Lung (tissue), 12 donors: Measurements from ENCODE around the gene FHAD1. TPM values are rescaled to one million over a fixed set of nuclear protein-coding genes. Genes with fewer than 3 reads are reported as not detected.

Experiments
- ATAC-seq: fragments of 200-7000 bp; cut with Tn5 transposase; one replicate; pipeline ENCODE4 v1.9.1; 2020; ENCODE audit warnings: moderate number of reproducible peaks; ENCODE audit not compliant: insufficient read depth, low FRiP score
- DNase-seq, 3 donors: peaks; one replicate each; pipeline ENCODE4 v3.0.0-alpha.2; 2013 to 2017
- H3K27ac ChIP-seq, 2 donors: one replicate each; pipeline ENCODE4 v1.5.1; 2013; ENCODE audit warnings: mild to moderate bottlenecking in 2 of 2, moderate library complexity in 2 of 2, control low read depth in 1 of 2, inconsistent platforms in 1 of 2, low read depth in 1 of 2, low read length in 1 of 2
- H3K27me3 ChIP-seq, 3 donors: one replicate each; pipeline ENCODE4 v1.5.1; 2013; ENCODE audit warnings: low read length in 2 of 3; ENCODE audit not compliant: control insufficient read depth in 3 of 3, insufficient read depth in 3 of 3
- H3K36me3 ChIP-seq, 4 donors: one replicate each; pipeline ENCODE4 v1.5.1; 2013; ENCODE audit warnings: low read length in 4 of 4, mild to moderate bottlenecking in 1 of 4, moderate library complexity in 1 of 4; ENCODE audit not compliant: control insufficient read depth in 4 of 4, insufficient read depth in 4 of 4
- H3K4me1 ChIP-seq, 5 donors: one replicate each; pipeline ENCODE4 v1.5.1; 2013; ENCODE audit warnings: low read length in 5 of 5, mild to moderate bottlenecking in 2 of 5, moderate library complexity in 1 of 5; ENCODE audit not compliant: control insufficient read depth in 5 of 5, insufficient read depth in 5 of 5
- H3K4me3 ChIP-seq: one replicate; pipeline ENCODE4 v1.5.1; 2013; ENCODE audit warnings: mild to moderate bottlenecking, control low read depth, moderate library complexity
- H3K9ac ChIP-seq, 2 donors: one replicate each; pipeline ENCODE4 v1.5.1; 2013; ENCODE audit warnings: low read length in 2 of 2, control low read depth in 1 of 2; ENCODE audit not compliant: insufficient read depth in 1 of 2
- H3K9me3 ChIP-seq, 4 donors: one replicate each; pipeline ENCODE4 v1.5.1; 2013; ENCODE audit warnings: low read length in 3 of 4, mild to moderate bottlenecking in 1 of 4, moderate library complexity in 1 of 4; ENCODE audit not compliant: control insufficient read depth in 4 of 4, insufficient read depth in 3 of 4
- WGBS, 2 donors: extraction: QIAGEN DNeasy Blood & Tissue Kit; methylation state at CpG; one replicate each; pipeline ENCODE4 v1.1.7; 2013; 5-methylcytosine and 5-hydroxymethylcytosine counted together
- polyA plus RNA-seq, 2 donors: library from polyadenylated mRNA; stranded (reverse); fragments of 200-250 nt; gene quantifications; one replicate each; pipeline ENCODE4 v1.2.1, GENCODE V29; 2013
- total RNA-seq, 2 donors: library from RNA; depleted of rRNA in 1 of 2; stranded (reverse); fragments of >200 nt in 1 of 2; gene quantifications; one replicate each; pipeline ENCODE4 v1.2.1, GENCODE V29; 2014 to 2021
- TF ChIP-seq, protein P1 (sequence below): IDR thresholded peaks from 2 replicates; pipeline ENCODE4 v1.5.1; 2012; ENCODE audit warnings: mild to moderate bottlenecking; ENCODE audit errors: control extremely low read depth, extremely low read depth
- donor health status: control.
- donor health status: control.
- donor health status: Bipolar disorder and iron deficiency.
- donor health status: healthy.
- donor health status: DM: yes; HTN: yes; CAD: no.

The FHAD1 gene
- total and polyA plus RNA-seq, 4 donors, result 4.4 to 25.9 (median 9.2) TPM

DNA sequence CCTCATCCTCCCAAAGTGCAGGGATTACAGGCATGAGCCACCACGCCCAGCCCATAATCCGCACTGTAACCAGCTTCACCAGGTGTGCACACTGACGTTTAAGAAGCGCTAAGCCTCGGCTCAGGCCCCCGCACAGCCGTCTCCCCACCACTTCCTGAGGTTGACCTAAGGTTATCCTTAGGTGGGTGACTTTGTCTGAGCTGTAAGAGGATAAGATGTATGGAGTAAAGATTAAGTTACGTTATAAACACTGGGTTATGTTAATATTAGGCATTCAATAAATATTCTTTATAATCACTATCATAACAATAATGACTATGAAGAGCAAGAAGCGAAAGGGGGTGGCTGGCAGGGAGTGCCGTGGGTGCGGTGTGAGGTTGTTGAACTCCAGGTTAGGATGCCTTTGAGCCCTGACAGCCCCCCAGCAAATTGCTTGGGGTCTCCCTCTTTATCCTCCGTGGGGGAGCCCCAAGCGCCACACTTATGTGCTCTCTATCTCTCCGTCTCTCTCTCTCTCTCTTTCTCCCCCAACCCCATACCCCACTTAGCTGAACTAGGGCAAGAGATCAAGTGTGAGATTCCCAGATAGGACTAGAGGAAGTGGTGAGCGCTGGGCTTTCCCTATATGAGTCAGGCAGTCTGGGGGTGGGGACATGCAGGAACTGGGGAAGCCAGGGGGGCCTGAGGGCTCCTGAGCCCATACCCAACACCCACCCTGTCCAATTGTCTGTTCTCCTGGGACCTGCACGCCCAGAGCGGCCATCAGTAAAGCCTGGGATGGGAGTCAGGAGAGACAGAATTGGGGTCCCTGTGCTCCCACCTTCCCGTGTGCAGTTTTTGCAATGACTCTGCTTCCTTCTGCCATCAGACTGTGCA lies 170.3 kb downstream of the FHAD1 start:
- Histone ChIP-seq H3K27ac (peak overlapping the region; percentile 27 to 64), H3K27me3 (no peaks in the 10 kb centered on the region), H3K36me3 (peaks cover 0 to 2% (median 0%) of the 10 kb centered on the region in 4 donors), H3K9me3 (no peaks in the 10 kb centered on the region), H3K9ac (no peak overlapping the region), H3K4me3 (no peak overlapping the region), H3K4me1 (peaks cover 0 to 17% (median 0%) of the 10 kb centered on the region in 5 donors)
- peak; percentile 52 for ATAC-seq
- WGBS, 2 donors, result 37 to 56% methylated on average over 18 of the region's 18 CpGs
- DNase-seq, result no peak
- TF ChIP-seq, protein P1, sequence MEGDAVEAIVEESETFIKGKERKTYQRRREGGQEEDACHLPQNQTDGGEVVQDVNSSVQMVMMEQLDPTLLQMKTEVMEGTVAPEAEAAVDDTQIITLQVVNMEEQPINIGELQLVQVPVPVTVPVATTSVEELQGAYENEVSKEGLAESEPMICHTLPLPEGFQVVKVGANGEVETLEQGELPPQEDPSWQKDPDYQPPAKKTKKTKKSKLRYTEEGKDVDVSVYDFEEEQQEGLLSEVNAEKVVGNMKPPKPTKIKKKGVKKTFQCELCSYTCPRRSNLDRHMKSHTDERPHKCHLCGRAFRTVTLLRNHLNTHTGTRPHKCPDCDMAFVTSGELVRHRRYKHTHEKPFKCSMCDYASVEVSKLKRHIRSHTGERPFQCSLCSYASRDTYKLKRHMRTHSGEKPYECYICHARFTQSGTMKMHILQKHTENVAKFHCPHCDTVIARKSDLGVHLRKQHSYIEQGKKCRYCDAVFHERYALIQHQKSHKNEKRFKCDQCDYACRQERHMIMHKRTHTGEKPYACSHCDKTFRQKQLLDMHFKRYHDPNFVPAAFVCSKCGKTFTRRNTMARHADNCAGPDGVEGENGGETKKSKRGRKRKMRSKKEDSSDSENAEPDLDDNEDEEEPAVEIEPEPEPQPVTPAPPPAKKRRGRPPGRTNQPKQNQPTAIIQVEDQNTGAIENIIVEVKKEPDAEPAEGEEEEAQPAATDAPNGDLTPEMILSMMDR, result no peak

DNA sequence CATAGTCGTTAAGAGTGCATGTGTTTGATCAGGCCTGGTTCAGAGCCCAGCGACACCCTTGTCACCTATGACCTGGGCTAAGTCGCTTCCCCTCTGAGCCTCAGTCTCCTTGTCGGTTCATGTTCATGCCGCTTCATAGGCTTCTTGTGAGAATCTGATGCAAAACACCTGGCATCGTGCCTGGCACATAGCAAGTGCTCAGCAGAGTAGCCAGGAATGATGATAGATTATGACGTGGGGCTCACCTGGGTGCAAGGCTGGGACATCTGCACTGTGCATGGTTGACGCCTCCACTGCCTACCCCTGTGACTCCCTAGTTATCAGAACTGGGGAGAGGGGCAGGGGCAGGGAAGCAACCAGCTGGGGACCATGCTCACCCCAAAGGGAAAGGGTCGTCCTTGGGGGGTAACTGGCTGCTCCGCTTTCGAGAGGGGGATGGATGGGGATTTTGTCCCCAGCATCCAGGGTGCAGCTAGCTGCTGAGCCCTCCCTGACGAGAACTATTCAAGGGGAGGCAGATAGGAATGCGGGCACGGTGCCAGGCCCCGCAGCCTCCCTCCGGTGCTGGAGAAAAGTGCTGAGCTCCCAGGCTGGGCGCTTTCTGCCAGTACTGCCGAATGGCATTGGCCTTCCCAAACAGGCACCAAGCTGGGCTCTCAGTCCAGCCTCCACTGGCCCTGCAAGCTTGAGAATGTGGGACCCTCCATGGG lies 171.9 kb downstream of the FHAD1 start:
- Histone ChIP-seq H3K36me3 (peaks cover 0 to 2% (median 0%) of the 10 kb centered on the region in 4 donors), H3K9me3 (no peaks in the 10 kb centered on the region), H3K4me3 (no peak overlapping the region), H3K27me3 (no peaks in the 10 kb centered on the region), H3K4me1 (peaks cover 0 to 15% (median 0%) of the 10 kb centered on the region in 5 donors), H3K9ac (no peak overlapping the region), H3K27ac (no peak overlapping the region)
- TF ChIP-seq, protein P1, result no peak
- DNase-seq (no peak), ATAC-seq (no peak)
- 79 to 87% methylated on average over 18 of the region's 18 CpGs for WGBS, 2 donors

DNA sequence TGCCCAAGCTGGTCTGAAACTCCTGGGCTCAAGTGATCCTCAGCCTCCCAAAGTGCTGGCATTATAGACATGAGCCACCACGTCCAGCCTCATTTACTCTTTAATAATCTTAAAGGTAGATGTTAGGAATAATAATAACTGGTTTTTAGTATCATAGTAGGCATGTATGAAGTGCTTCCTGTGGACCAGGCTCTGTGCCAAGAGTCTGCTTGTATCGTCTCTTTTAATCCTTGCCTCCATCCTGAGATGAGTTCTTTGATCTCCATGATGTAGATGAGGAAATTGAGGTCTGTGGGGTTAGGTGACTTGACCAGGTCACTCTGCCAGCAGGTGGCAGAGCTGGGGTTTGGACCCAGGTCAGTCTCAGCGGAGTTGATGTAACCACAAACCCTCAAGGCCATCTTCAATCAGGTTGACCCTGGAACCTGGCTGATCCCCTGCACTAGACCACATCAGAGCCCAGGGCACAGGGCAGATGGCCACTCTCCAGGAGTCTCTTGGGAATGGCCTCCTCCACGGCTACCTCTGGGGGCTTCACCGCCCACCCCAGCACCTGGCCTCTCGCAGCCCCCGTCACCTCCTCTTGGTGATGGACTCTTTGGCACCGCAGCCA lies 173.9 kb downstream of the FHAD1 start:
- 88 to 90% methylated on average over 8 of the region's 8 CpGs for WGBS, 2 donors
- no peak for DNase-seq
- Histone ChIP-seq H3K27me3 (no peaks in the 10 kb centered on the region), H3K9me3 (no peaks in the 10 kb centered on the region), H3K4me3 (no peak overlapping the region), H3K4me1 (peaks cover 0 to 12% (median 0%) of the 10 kb centered on the region in 5 donors), H3K36me3 (peaks cover 0 to 6% (median 0%) of the 10 kb centered on the region in 4 donors), H3K27ac (no peak overlapping the region), H3K9ac (no peak overlapping the region)
- no peak for ATAC-seq
- TF ChIP-seq, protein P1, result no peak
